HEK293T (cell line): Measurements from ENCODE around the gene GPR25.

ENCODE experiments used
- ARNT ChIP-seq: fragments of 450-650 bp; IDR thresholded peaks from 2 replicates; pipeline ENCODE4 v1.6.1; 2017; ENCODE audit warnings: mild to moderate bottlenecking
- BHLHE40 ChIP-seq: fragments of 450-650 bp; IDR thresholded peaks from 2 replicates; pipeline ENCODE4 v1.6.1; 2016; ENCODE audit warnings: mild to moderate bottlenecking, moderate library complexity, borderline replicate concordance
- FOXA1 ChIP-seq: fragments of 450-650 bp; IDR thresholded peaks from 2 replicates; pipeline ENCODE4 v1.6.1; 2016; ENCODE audit warnings: mild to moderate bottlenecking
- FOXK2 ChIP-seq: fragments of 450-650 bp; IDR thresholded peaks from 2 replicates; pipeline ENCODE4 v1.6.1; 2016; ENCODE audit warnings: mild to moderate bottlenecking
- FOXM1 ChIP-seq: fragments of 450-650 bp; IDR thresholded peaks from 2 replicates; pipeline ENCODE4 v1.6.1; 2017; ENCODE audit warnings: mild to moderate bottlenecking, borderline replicate concordance
- HDGF ChIP-seq: fragments of 450-650 bp; IDR thresholded peaks from 2 replicates; pipeline ENCODE4 v1.6.1; 2017; ENCODE audit warnings: antibody characterized with exemption, borderline replicate concordance
- LEF1 ChIP-seq: fragments of 450-650 bp; IDR thresholded peaks from 2 replicates; pipeline ENCODE4 v1.6.1; 2017; ENCODE audit warnings: mild to moderate bottlenecking, borderline replicate concordance
- SP1 ChIP-seq: fragments of 450-650 bp; IDR thresholded peaks from 2 replicates; pipeline ENCODE4 v1.6.1; 2017
- SUZ12 ChIP-seq: fragments of 450-650 bp; IDR thresholded peaks from 2 replicates; pipeline ENCODE4 v1.6.1; 2016; ENCODE audit warnings: mild to moderate bottlenecking
- TARDBP ChIP-seq: fragments of 450-650 bp; IDR thresholded peaks from 2 replicates; pipeline ENCODE4 v1.6.1; 2016
- ZNF384 ChIP-seq: fragments of 450-650 bp; IDR thresholded peaks from 2 replicates; pipeline ENCODE4 v1.6.1; 2016

DNA sequence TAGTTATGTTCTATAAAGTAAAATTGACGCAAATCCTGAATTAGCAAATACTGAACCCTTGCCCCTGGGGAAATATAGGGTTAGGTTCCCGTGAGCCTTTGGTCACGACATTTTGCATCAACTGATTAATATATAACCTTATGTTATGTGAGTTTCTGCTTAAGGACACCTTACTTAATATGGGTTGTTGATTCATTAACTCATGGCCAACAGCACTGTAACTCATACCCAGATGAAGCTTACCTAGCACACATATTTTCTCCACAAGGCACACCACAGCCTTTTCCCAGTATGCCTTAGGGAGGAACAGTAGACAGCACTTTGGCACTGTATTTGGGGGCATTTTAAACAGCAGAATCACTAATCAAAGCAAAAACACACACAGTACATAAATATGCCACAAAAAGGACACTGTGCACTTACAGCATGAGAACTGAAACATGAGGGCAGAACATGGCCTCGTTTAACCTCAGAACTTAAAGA is 37.0 kb downstream of the GPR25 start:
- TF ChIP-seq LEF1 = no peak
- no peak for TF ChIP-seq ZNF384
- TF ChIP-seq FOXA1 = no peak
- TF ChIP-seq ARNT = no peak
- no peak for TF ChIP-seq FOXM1
- no peak for TF ChIP-seq FOXK2
- TF ChIP-seq SUZ12 = no peak
- no peak for TF ChIP-seq BHLHE40
- no peak for TF ChIP-seq TARDBP
- no peak for TF ChIP-seq SP1
- TF ChIP-seq HDGF = no peak
